NCI-H345 treated with DMSO at 0.1 percent for 48 hours (cell line): ENCODE data around the gene PSMD13.

Source experiments
- DNase-seq: peaks from one replicate; lab custom pipeline; 2025; ENCODE audit not compliant: unreplicated experiment; lab: John Stamatoyannopoulos, UW

The PSMD13 gene

DNA sequence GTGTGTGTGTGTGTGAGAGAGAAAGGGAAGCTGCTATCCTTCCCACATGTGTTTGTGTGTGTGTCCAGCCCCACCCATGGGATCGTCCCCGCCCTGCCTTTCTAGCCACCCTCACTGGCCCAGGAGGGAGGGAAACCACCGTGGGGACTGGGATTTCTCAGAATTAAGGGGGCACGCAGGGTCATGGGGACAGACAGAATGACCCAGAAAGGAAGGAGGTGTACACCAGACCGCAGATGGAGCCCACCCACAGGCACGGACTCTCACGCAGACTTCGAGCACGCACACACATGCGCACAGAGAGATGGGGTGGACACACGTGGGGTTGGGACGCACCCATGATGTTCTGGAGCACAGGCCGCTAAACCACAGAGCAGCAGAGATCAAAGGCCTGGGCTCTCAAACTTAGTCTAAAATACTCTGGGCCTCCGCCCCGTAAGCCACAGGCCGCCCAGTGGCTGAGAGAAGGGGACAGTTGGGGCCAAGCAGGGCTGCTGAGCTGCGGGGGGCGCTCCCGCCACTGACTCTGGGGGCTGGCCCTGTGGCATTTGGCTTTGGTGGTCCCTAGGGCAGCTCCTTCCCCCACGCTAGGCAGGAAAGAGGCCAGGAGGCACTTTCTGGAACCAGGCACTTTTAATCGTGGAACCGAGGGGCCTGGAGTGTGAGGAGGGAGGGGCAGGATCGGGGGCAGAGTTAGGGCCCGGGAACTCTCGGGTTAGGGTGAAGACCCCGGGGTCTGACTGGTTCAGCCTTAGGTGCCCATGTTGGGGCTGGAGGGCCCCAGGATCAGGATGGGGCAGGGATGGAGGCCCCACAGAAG lies 61.0 kb downstream of the PSMD13 start:
- no peak for DNase-seq

DNA sequence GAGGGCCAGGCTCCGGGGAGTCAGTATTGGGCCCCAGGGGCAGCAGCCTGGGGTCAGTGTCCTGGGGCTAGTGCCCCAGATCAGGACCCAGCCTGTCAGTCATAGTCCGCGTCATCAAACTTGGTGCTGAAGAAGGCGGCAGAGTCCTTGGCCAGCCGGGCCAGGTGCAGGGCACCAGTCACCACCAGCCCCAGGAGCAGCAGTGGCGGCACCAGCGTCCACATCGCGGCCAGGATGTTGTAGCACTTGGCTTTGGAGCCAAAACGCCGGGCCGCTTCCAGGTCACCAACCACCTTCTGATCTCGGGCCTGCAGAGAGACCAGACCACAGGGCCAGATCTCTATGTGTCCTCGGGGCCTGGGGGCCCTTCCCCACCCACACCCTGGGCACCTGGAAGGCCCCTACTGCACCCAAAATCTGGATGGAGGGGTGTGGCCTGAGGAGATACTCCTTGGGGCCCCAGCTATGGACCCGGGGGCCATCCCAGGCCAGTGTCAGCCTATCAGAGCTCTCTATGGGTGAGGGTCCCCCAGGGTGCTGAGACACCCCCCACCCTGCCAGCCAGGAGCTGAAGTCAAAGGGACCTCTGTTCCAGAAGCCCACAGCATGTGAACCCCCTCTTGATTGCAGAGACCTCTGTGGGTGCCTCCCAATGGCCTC lies 61.8 kb downstream of the PSMD13 start:
- no peak for DNase-seq

DNA sequence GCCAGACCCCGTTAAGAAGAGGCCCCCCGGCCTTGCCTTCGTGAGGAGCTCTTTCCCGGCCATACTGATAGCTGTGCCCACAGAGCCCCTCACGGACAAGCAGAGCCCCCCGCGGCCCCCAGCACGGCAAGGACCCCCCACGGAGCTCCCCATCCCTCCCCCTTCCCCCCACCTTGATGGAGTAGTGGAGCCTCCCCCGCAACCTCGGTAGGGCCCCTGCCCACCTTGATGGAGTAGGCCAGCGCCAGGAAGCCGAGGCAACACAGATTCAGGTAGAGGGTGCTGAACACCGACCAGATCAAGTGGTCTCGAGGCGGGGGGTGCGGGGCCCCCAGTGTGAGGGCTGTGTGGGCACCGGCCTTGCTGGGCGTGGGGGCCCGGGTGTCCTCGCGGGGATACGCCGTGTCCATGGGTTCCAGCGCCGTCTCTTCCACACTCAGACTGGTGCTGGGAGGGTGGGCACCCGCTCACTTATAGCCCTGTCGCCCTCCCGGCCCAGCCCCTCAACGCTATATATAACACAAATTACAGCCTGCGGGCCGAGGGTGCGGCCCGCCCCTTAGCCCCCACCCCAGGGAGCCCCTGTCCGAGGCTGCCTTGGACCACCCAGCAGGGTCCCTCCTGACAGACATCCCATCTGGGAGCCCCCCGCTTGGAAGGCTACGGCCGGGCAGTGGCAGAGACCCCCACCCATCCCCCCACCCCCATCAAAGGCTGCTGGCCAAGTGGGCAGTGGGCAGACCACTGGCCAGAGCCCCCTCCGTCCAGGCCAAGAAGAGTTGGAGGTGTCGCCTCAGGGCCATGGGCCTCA lies 62.5 kb downstream of the PSMD13 start, which contains the start of gene IFITM5:
TSS of gene IFITM5 (minus strand) at position 446 of the 811 bp plus-strand sequence. CDS start at position 410, 36 bp downstream.
- no peak for DNase-seq

DNA sequence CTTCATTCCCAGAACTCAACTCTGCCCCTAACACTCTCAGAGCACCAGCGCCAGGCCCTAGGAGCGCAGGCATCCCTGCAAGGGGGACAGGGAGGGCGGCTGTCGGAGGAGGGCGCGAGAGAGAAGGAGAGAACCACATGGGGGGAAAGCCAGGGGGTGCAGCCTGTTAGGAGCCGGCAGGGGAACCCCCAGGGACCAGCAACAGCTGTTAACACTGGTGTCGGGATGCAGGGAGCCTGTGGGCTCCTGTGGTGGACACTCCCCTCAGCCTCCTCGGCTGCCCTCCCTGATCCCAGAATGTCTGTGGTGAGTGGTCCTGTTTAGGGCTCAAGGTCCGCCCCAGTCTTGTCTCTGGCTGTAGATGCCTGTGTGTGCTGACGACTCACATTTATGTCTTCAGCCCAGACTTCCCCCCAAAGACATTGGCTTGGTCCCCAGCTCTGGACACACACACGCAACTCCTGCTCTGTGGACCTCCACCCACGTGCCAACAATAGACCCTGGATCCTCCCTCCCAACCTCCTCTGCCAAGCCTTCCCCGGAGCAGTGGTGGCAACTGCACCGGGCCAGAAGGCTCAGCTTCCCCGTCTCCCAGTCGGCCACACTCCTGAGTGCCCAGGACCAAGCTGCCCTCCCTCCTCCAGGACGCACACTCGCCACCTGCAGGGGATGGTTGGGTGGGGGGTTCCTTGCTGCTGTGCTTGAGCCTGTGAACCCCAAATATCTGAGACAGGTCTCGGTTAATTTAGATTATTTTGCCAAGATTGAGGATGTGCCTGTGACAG lies 63.4 kb downstream of the PSMD13 start:
- DNase-seq: no peak
